Uterus (tissue), 2 donors: Measurements from ENCODE around the gene MYADML2.

Source experiments
- CTCF ChIP-seq, 4 experiments: fragments of 200-600 bp in 2 of 4; fragments of 450-650 bp in 2 of 4; sonication (generic) in 2 of 4; IDR thresholded peaks; one replicate each; pipeline ENCODE4 v1.5.1; 2016 to 2019; ENCODE audit warnings: antibody characterized with exemption in 4 of 4, mild to moderate bottlenecking in 2 of 4, moderate library complexity in 1 of 4
- POLR2A ChIP-seq, 2 donors: fragments of 450-650 bp; IDR thresholded peaks; one replicate each; pipeline ENCODE4 v1.6.1; 2016; ENCODE audit warnings: antibody characterized with exemption in 2 of 2, mild to moderate bottlenecking in 1 of 2, moderate library complexity in 1 of 2

DNA sequence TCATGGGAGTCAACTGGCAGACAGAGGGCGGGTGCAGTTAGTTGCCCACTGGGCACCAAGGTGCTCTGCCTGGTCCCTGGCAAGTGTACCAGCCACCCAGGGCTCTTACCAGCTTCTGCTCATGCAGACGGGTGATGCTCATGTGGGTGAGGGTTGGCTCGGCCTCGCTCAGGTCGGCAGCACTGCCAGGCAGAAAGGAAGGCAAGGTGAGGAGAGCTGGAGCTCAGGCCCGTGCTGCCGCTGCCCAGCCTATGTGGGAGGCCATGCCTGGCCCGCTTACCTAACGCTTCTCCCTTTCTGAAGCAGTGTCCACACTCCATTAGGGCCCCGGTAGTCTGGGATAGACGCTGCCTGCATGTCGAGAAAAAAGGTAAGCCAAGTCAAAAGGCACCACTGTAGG lies 31.7 kb downstream of the MYADML2 start:
- TF ChIP-seq CTCF (IDR thresholded peaks at IDR 0.05) (no peak), POLR2A (IDR thresholded peaks at IDR 0.05) (no peak)
